Esophagus (tissue), 2 donors: ENCODE measurements around the gene CS. TPM values are rescaled to one million over a fixed set of nuclear protein-coding genes. Genes with fewer than 3 reads are reported as not detected.
"Not testable (repeated sequence)": the region's sequence is repeated elsewhere in the genome, so short reads cannot be mapped to it uniquely, and the experiment has no call there.

Experiments used
- H3K27ac ChIP-seq, 2 donors: one replicate each; pipeline ENCODE4 v1.5.1; 2013; ENCODE audit warnings: low read depth in 2 of 2, mild to moderate bottlenecking in 2 of 2, inconsistent platforms in 1 of 2, low read length in 1 of 2, moderate library complexity in 1 of 2
- H3K27me3 ChIP-seq, 2 donors: one replicate each; pipeline ENCODE4 v1.6.1; 2013; ENCODE audit warnings: low read length in 2 of 2, control low read depth in 1 of 2, mild to moderate bottlenecking in 1 of 2; ENCODE audit not compliant: insufficient read depth in 2 of 2, control insufficient read depth in 1 of 2
- H3K36me3 ChIP-seq, 2 donors: one replicate each; pipeline ENCODE4 v1.6.1; 2013; ENCODE audit warnings: low read length in 1 of 2; ENCODE audit not compliant: control insufficient read depth in 2 of 2, insufficient read depth in 2 of 2
- H3K4me1 ChIP-seq, 2 donors: one replicate each; pipeline ENCODE4 v1.6.1; 2013; ENCODE audit warnings: low read length in 1 of 2; ENCODE audit not compliant: control insufficient read depth in 2 of 2, insufficient read depth in 2 of 2
- H3K4me3 ChIP-seq, 2 donors: one replicate each; pipeline ENCODE4 v1.5.1; 2013; ENCODE audit warnings: low read length in 2 of 2, mild to moderate bottlenecking in 2 of 2, low read depth in 1 of 2, moderate library complexity in 1 of 2
- H3K9me3 ChIP-seq, 2 donors: one replicate each; pipeline ENCODE4 v1.6.1; 2013; ENCODE audit warnings: mild to moderate bottlenecking in 2 of 2, low read depth in 1 of 2, low read length in 1 of 2, moderate library complexity in 1 of 2; ENCODE audit not compliant: control insufficient read depth in 2 of 2, insufficient read depth in 1 of 2
- WGBS, 2 donors: extraction: QIAGEN DNeasy Blood & Tissue Kit; methylation state at CpG; one replicate each; pipeline ENCODE4 v1.1.7; 2013; 5-methylcytosine and 5-hydroxymethylcytosine counted together
- polyA plus RNA-seq, 2 donors: library from polyadenylated mRNA; stranded (reverse); fragments of 200-250 nt; gene quantifications; one replicate each; pipeline ENCODE4 v1.2.3, GENCODE V29; 2013
- donor health status: healthy with polysubstance abuse.
- donor health status: Bipolar disorder and iron deficiency.

The CS gene
- polyA plus RNA-seq, 2 donors: 53.7 to 98.0 TPM

DNA sequence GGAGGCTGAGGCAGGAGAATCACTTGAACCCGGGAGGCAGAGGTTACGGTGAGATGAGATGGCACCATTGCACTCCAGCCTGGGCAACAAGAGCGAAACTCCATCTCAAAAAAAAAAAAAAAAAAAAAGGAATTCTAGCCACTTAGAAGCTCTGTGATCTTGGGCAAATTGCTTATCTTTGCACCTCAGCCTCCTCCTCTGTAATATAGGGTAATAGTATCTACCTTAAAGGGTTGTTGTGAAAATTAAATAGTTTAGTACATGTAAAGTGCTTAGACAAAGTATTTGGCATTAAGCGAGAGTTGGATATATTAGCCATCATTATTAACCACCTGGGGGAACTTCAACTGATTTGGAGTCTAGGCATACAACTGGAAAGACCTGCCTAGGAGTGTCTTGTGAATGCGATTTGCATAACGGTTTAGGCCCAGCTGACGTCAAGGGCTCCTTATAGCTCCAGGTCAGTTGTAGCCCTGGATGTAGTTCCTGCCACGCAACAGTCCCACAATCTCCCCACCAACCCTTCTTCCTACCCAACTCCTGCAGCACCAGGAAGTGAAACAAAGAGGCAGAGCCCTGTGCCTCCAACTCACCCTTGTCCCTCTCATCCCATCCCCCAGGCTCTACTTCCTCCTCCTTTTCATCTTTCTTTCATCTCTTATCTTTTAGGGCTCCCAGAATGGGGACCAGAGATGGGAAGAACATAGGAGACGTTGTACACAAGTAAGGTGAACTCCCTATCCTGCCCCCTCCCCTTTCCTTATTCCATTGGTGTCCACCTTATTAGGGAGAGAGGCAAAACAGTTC is 36.4 kb upstream of the CS start:
- peaks cover 0 to 11% of the 10 kb centered on the region in 2 donors for H3K4me1 ChIP-seq
- no peak overlapping the region for H3K27ac ChIP-seq
- no peaks in the 10 kb centered on the region for H3K27me3 ChIP-seq
- no peak overlapping the region for H3K4me3 ChIP-seq
- 80 to 83% methylated on average over 9 of the region's 9 CpGs for WGBS, 2 donors
- no peaks in the 10 kb centered on the region for H3K9me3 ChIP-seq
- no peaks in the 10 kb centered on the region for H3K36me3 ChIP-seq

DNA sequence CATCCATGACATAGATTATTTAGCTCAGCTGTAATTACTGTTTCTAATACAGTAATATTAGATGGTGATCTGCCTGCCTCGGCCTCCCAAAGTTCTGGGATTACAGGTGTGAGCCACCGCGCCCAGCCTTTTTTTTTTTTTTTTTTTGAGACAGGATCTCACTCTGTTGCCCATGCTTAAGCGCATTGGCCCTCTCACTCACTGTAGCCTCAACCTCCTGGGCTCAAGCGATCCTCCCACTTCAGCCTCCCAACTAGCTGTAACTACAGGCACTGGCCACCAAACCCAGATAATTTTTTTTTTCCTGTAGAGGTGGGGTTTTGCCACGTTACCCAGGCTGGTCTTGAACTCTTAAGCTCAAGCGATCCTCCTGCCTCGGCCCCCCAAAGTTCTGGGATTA is 35.4 kb upstream of the CS start:
- 97 to 98% methylated on average over 8 of the region's 8 CpGs for WGBS, 2 donors
- not testable (repeated sequence) for H3K27ac ChIP-seq, H3K9me3 ChIP-seq, H3K27me3 ChIP-seq, H3K36me3 ChIP-seq, H3K4me3 ChIP-seq
- H3K4me1 ChIP-seq: peaks cover 0 to 11% of the 10 kb centered on the region in 2 donors

DNA sequence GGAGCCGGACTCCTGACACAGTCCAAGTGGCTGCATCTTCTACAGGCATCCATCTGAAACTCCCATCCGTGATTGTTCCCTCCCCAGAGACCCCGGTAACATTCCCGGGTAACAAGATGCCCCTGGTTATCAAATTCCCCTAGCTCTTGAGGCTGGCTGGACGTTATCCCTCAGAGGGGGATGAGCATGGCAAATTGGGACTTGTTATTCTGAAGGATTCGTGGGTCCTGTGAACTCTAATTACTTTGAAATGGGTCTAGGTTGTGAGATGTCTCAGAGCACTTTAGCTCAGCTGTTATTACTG is 34.3 kb upstream of the CS start:
- Histone ChIP-seq H3K27me3 (no peaks in the 10 kb centered on the region), H3K4me3 (peak overlapping the region; percentile 55 to 75), H3K36me3 (no peaks in the 10 kb centered on the region), H3K4me1 (peaks cover 0 to 11% of the 10 kb centered on the region in 2 donors), H3K27ac (peak overlapping the region; percentile 95 to 96), H3K9me3 (no peaks in the 10 kb centered on the region)
- WGBS, 2 donors: 4 to 6% methylated on average over 6 of the region's 6 CpGs

DNA sequence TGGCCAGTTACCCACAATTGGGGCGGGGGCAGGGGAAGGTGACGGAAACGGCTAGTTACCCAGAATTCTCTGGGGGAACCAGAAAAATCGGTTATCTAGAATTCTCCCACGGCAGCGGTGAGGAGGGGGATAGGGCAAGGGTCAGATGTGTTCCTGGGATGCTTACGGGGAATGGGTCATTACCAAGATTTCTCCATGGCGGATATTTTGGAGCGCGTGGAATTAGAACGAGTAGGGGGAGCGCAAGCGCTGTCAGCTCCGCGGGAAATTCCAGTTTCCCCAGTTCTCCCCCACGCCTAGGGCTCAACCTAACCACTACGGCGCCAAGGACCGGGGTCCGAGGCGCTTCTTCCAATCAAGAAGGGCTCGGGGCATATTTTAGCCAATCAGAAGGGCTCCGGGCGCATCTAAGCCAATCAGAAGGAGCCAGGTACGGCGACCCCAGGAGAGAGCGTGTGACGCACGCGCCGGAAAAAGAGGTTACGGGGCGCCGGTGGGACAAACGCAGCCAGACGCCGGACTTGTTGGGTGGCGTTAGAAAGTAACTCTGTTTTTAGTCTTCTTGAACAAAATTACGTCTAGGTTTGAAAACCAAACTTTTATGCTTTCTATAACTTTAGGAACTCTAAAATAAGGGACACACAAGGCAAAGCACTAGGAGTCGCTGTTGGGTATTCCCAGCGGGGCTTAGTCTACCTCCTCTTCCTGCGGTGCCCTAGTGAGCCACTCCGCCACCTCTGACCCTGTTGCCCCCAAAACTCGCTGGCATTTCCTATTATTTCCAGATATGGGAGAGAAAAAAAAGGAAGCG is 33.8 kb upstream of the CS start, which contains the start of gene PAN2:
TSS of gene PAN2 (minus strand) at position 322 of the 811 bp plus-strand sequence. CDS start 906 bp downstream, outside the sequence.
- H3K4me1 ChIP-seq: peaks cover 0 to 7% of the 10 kb centered on the region in 2 donors
- no peaks in the 10 kb centered on the region for H3K36me3 ChIP-seq
- 0 to 1% methylated on average over 45 of the region's 45 CpGs for WGBS, 2 donors
- peak within 1 kb of the TSS; percentile 95 to 96 for H3K27ac ChIP-seq
- H3K9me3 ChIP-seq: no peaks in the 10 kb centered on the region
- no peaks in the 10 kb centered on the region for H3K27me3 ChIP-seq
- H3K4me3 ChIP-seq: peak within 1 kb of the TSS; percentile 55 to 75

DNA sequence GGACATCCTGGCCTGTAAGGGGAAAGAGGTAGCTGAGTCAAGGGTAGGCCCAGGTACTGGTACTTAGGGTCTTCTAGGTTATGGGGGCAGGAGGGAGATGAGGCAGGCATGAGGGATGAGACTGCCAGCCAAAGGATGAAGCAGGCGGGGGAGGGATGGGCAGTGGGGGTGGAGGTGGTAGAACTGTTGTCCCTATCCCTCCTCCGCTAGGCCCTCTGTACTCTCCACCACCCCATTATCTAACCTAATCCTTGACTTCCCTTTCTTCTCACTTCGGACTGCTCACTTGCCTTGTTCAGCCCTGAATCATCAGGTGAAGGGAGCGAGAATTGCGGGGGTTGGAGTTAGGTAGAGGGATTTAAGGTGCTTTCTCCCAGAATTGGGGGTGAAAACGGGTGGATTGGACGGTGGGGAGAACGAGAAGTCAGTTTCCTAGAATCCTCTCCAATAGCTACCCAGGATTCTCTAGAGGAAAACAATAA is 33.1 kb upstream of the CS start:
- Histone ChIP-seq H3K36me3 (peaks cover under 1 to 2% of the 10 kb centered on the region in 2 donors), H3K4me3 (peak overlapping the region; percentile 55 to 75), H3K4me1 (peaks cover 0 to 6% of the 10 kb centered on the region in 2 donors), H3K27ac (peak overlapping the region; percentile 95 to 96), H3K27me3 (no peaks in the 10 kb centered on the region), H3K9me3 (no peaks in the 10 kb centered on the region)
- WGBS, 2 donors: 22% methylated on average over 8 of the region's 8 CpGs

DNA sequence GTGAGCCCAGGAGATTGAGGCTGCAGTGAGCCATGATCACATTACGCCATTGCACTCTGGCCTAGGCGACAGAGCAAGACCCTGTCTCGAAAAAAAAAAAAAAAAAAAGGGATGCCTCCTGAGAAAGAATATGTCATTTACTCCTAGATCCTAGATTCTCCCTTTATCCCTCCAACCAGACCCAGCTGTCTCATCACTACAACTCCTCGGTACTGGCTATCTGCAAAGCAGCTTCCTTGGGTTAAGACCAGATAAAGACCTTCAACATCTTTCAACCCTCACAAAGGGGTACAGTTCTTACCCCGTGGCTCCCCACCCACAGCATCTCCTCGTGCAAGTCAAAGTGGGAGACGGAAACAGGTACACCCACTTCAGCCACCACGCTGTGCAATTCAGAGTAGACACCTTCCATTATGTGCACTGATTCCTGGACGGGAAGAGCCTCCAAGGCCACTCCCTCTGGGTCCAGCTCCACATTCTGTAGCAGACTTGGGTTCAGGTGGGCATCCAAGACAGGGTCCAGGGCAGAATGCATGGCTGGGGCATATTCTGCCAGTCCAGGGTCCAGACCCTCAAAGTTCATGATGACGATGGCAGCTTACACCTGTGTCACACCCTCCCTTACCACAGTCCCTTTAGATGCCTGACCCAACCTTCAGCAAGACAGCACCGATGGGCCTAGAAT is 32.5 kb upstream of the CS start:
- H3K9me3 ChIP-seq: no peaks in the 10 kb centered on the region
- H3K27me3 ChIP-seq: no peaks in the 10 kb centered on the region
- peaks cover 0 to 6% of the 10 kb centered on the region in 2 donors for H3K4me1 ChIP-seq
- H3K36me3 ChIP-seq: peaks cover 4 to 6% of the 10 kb centered on the region in 2 donors
- H3K27ac ChIP-seq: peak overlapping the region; percentile 95 to 96
- peak overlapping the region; percentile 55 to 75 for H3K4me3 ChIP-seq
- WGBS, 2 donors: 86 to 96% methylated on average over 11 of the region's 11 CpGs

DNA sequence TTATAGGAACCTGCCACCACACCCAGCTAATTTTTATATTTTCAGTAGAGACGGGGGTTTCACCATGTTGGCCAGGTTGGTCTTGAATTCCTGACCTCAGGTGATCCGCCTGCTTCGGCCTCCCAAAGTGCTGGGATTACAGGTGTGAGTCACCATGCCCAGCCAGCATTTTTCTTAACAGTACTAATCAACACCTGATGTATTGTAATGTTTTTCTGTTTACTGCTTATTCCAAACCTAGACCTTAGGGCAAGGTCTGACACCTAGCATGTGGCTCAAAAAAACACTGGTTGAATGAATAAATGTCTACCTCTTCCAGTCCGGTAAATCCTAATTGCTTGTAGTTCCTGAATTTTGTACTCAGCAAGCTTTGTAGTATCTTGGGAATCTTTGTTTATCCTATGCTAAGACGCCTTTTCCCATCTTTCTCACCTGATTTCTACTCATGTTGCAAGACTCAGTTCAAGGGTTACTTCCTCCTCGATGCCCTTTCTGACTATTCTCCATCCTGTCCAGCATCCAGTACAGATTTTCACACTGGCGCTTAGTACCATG is 30.9 kb upstream of the CS start:
- Histone ChIP-seq H3K36me3 (peaks cover 4 to 12% of the 10 kb centered on the region in 2 donors), H3K4me3 (no peak overlapping the region), H3K4me1 (peaks cover 0 to 6% of the 10 kb centered on the region in 2 donors), H3K27me3 (no peaks in the 10 kb centered on the region), H3K27ac (no peak overlapping the region), H3K9me3 (no peaks in the 10 kb centered on the region)
- 89 to 90% methylated on average over 7 of the region's 7 CpGs for WGBS, 2 donors

DNA sequence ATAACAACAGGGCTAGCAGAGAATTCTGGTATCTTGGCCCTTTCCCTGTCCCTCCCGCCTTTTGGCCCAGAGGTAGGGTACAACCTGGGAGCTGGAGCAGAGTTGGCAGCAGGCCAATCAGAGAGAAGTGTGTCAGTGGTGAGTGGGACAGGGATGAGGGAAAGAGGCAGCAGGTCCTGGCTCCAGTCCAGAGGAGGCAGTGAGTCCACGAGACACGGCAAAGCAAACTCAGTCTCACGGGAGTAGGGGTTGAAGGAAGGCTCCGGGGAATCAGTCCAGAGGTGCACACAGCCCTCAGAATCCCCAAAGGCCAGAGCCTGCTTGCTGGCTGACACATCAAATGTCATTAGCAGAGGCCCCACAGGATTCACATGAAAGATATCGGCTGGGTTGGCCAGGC is 26.4 kb upstream of the CS start:
- Histone ChIP-seq H3K36me3 (peaks cover 17 to 30% of the 10 kb centered on the region in 2 donors), H3K4me1 (no peaks in the 10 kb centered on the region), H3K9me3 (no peaks in the 10 kb centered on the region)

DNA sequence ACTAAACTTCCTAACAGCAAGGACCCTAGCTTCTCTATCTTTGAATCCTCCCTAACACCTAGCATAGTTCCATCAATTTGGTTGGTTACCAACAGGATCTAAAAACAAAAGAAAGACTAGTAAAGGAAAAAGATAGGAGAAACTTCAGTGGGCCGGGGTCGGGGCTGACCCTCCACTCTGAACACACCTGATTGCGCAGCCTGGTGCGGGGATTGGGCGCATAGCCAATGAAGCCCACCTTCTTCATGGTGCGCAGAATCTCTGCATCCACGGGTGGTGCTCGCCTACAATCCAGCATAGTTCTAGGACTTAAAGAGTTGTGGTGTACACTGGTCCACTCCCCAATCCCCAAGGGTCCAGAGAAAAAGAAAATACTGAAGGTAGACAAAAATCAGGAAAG is 26.0 kb upstream of the CS start:
- Histone ChIP-seq H3K36me3 (peaks cover 17 to 30% of the 10 kb centered on the region in 2 donors), H3K9me3 (no peaks in the 10 kb centered on the region)

More for the DNA sequence above, 26.4 kb upstream of the CS start:
- no peak overlapping the region for H3K4me3 ChIP-seq
- no peak overlapping the region for H3K27ac ChIP-seq
- no peaks in the 10 kb centered on the region for H3K27me3 ChIP-seq
- WGBS, 2 donors: 80 to 85% methylated on average over 6 of the region's 6 CpGs

More for the DNA sequence above, 26.0 kb upstream of the CS start:
- Histone ChIP-seq H3K27ac (no peak overlapping the region), H3K27me3 (no peaks in the 10 kb centered on the region), H3K4me1 (no peaks in the 10 kb centered on the region), H3K4me3 (no peak overlapping the region)
- 94 to 98% methylated on average over 8 of the region's 8 CpGs for WGBS, 2 donors
